DMS153 treated with DMSO at 0.1 percent for 48 hours (cell line): ENCODE results near the gene CBFB.

Experiments used
- DNase-seq: peaks from one replicate; lab custom pipeline; 2025; ENCODE audit not compliant: unreplicated experiment; lab: John Stamatoyannopoulos, UW

Gene CBFB

DNA sequence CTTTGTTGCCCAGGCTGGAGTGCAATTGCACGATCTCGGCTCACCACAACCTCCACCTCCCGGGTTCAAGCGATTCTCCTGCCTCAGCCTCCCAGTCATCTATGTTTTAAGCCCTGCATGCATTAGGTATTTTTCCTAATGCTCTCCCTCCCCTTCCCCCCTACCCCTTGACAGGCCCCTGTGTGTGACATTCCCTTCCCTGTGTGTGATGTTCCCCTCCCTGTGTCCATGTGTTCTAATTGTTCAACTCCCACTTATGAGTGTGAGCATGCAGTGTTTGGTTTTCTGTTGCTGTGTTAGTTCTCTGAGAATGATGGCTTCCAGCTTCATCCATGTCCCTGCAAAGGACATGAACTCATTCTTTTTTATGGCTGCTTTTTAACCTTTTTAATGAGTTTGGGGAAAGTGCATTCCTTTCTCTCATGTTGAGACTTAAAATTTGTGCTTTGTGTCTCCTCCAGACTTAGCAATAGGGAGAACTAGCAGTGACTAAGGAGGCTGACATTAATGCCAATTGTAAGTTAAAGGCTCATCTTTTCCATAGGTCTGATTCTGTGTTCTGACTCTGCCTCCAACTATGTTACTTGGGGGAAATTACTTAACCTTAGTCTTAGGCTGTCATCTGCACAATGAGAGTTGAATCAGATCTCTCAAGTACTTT lies 63.1 kb downstream of the CBFB start:
- no peak for DNase-seq

DNA sequence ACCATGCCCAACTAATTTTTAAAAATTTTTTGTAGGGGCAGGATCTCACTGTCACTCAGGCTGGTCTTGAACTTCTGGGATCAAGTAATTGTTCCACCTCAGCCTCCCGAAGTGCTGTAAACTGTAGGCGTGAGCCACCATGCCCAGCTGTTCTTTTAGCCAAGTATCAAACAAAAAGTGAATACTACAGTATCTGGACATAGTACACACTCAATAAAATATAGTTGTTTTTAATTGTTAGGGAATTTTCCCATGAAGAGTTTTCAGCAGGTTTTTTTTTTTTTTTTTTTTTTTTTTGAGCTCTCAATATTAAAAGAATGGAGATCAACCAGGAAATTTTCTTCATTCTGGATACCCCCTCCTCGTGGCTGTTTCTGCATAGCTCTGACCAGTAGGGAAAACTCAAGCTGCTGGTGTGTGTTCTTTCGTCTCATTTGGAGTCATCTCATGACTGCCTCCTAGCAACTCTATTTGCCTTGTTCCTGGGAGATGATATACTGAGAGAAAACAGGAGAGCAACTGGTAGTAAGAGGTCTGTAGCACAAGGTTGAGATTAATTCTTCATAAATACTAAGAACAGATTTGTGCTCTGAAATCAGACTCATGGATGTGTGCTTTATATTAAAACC lies 64.3 kb downstream of the CBFB start:
- DNase-seq: no peak

DNA sequence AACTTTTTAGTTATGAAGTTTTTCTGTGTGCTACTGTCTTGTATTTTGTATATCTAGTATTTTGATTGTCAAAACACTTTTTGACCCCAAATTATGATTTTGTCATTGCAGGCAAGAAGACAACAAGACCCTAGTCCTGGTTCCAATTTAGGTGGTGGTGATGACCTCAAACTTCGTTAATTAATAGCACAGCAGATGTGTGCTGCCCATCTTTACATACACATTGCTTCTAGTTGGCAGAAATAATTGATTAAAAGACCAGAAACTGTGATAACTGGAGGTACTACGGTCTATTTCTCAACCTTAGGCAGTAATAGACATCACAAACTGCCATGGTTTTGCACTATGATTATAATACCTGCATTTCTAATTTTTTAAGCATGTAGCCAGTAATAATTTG lies 69.7 kb downstream of the CBFB start:
- DNase-seq: no peak

DNA sequence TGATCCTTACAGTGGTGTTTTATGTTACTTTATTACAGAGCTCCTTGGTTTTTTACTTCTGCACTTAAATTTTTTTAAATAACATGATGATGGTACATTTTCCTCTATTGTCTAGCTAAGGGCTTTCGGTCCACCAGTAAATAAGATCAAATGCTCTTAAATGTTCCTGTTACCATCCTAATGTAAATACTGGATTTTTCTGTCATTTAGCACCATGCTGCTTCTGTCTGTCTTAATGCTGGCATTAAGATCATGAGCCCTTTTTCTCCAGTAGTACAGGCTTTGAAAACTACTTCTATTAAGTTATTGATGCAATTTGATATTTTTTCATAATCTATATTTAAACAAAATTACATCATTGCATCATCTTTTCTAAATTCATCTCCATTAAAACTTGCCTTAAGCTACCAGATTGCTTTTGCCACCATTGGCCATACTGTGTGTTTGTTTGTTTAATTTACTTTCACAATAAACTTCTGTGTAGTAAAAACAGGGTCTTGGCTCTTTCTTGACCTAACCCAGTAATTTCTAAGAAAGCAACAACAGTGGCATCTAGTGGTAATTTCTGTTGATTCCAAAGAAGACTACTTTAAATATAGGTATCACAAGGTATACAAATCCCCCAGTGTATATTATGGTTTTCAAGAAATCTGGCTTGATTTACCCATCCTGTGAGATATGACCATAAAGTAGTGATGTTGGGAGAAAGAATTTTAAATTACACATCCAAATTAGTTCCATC lies 71.8 kb downstream of the CBFB start:
- DNase-seq: no peak

DNA sequence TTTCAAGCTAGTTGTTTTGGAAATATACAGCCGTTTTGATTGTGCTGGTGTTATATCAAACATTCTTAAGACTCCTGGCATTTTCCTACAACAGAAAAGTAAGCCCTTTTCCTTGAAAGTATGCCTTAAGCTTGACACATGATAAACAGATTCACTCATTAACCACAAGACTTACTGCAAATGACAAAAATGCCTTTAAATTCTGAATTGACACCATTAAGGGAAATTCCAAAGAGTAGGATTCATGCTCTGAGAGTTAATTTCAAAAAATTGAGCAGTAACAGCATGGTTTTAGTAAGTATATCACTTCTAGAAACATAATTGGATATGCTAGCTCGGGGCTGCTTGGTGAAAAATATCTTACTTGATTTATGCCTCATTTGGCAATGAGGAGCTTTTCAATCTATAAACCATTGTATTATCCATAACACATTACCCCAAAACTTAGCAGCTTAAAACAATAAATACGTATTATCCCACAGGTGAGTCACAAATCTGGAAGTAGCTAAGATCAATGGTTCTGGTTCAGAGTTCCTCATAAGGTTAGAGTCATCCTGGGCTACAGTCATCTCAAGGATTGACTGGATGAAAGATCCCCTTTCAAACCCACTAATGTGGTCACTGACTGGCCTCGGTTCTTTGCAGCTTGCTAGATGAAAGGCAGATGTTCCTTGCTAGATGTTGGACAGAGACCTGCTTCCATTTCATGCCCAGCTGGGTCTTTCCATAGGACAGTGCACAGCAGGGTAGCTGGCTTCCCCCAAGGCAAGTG lies 72.5 kb downstream of the CBFB start:
- DNase-seq: no peak

DNA sequence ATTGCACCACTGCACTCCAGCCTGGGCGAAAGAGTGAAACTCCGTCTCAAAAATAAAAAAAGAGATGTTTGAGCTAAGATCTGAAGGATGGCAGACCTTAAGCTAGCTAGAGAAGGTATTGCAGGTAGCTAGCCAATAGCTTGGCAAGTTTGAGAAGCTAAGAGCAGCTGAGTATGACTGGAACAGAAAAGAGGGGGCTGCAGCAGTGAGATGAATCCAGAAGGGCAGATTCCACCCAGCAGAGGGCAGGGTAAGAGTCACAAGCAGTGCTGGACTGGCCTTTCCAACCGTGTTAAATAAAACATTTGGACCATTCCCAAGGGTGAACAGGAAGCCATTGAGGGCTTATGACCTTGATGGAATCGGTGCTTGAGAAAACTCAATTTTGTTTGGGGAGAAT lies 75.1 kb downstream of the CBFB start:
- no peak for DNase-seq

DNA sequence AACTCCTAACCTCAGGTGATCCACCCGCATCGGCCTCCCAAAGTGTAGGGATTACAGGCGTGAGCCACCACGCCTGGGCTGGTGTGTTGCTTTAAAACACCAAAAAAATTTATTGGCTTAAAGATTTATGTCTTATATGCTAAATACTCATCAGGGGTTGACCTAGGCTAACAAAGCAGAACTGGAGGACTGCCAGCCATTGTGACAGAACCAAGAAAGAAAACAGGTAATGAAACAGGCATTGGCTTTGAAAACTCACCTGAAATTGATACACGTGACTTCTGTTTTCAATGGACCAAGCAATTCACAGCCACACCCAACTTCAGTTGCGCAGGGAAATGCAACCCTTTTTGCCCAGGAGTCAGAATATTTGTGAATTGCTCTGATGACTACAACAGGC lies 75.9 kb downstream of the CBFB start:
- DNase-seq: peak; percentile 13

DNA sequence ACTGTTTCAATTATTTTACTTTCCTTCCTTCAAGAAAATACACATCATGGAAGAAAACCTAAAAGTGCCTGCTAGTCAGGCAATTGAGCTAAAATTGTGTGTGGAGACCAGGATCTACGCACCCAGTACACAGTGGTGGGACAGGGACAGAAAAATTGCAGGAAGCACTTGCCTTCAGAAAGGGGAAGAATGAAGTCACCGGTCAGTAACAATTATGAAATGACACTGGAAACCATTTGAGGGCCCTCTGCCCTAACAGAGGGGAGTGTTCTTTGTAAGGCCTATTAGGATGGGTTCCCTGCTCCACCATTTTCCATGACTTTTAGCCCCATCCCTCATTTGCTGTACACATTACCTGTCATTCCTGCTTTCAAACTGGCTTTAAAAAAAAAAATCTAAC lies 76.3 kb downstream of the CBFB start:
- no peak for DNase-seq

DNA sequence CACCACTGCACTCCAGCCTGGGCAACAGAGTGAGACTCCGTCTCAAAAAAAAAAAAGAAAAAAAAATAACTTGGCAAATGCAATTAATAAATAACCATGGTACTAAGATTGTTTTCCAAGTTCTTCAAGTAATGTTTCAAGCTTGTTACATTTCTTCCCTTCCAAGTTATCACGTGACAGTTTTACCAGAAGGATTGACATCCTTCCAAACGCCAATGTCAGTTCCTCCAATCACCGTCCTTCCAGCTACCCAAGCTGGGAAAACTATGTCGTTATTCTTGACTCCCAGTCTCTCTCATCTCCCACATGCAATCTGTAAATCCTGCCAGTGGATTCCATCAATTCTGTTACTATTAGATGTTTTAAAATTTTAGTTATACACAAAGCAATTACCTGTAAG lies 76.9 kb downstream of the CBFB start:
- no peak for DNase-seq

DNA sequence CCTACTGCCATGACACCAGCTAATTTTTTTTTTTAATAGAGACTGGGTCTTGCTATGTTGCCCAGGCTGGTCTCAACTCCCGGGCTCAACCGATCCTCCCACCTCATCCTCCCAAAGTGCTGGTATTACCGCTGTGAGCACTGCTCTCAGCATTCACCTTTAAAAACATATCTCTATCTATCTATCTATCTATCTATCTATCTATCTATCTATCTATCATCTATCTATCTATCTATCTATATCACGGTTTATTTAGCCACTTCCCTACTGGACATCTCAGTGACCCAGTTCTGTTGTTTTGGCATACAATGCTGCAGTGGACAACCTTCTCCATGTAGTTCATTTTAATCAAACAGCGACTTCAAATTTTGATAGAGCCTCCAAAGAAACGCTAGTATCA lies 79.5 kb downstream of the CBFB start:
- no peak for DNase-seq

DNA sequence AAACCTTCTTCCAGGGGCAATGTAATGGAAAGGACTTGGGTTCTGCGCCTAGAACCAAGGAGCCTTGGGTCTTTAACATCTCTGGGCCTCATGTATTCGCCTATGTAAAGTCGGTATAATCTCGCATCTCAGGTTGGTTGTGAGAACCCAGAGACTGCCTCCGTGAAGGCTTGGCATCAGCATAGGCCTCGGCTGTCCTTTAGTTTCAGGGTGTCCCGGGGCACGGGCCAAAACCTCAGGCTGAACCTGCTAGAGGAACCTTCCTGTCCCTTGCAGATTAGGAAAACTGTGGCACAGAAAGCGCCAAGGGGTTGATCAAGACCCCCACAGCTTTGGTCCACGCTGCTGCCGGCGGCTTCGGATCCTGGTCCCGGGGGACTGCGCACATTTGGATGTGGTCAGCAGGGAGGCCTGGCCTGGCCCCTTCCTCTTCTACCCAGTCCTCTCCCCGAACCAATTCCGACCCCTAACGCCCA lies 80.0 kb downstream of the CBFB start:
- DNase-seq: no peak

DNA sequence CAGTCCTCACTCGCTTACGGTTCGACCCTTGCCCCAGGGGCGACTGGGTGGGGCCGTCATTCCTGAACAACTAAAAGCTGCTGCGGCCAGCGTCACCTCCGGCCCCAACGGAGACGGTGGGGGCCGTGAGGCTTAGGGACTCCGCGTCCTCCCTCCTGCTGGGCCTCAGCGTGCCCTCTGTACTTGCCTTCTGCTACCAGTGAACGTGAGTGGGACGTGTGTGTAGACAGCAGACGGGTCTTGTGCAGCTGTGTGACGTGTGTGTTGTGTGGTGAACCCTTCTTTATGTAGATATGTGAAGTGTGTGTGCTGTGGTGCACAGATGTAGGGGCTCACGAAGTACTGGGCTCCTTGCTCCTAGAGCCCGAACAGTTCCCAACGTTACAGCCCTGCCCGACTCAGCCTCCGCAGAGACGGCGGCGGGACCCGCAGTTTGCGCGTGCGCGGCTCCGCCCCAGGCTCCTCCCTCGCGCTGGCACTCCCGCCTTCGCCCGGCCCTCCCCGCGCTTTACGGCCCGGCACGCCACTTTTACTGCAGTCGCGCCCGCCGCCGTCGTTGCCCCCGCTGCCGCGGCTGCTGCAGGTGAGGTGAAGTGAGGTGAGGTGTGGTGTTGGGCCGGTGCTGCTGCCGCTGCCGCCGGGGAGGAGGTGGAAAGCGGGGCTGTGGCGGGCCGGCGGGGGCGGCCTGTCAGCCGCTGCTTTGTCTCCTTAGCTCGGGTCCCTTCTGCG lies 80.6 kb downstream of the CBFB start, which contains the start of gene PHAF1:
TSS of gene PHAF1 (plus strand) at position 535 of the 729 bp plus-strand sequence. CDS start 235 bp downstream, outside the sequence.
- DNase-seq: peak; percentile 86

DNA sequence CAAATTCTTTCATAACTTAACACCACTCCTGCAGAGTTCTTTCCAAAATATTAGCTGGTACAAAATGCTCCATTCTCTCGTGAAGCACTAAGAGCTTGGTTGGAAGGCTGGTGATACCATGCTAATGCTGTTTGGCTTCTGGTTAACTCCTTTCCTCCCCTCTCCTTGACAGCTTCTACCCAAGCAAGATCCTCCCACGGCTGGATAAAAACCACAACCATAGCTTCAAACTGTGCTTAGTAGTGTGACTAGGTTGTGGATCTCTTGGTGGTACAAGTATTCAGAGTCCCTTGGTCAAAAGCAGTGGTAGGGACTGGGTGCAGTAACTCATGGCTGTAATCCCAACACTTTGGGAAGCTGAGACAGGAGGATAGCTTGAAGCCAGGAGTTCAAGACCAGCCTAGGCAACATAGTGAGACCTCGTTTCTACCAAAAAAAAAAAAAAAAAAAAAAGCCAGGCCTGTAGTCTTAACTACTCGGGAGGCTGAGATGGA lies 83.0 kb downstream of the CBFB start:
- DNase-seq: no peak

DNA sequence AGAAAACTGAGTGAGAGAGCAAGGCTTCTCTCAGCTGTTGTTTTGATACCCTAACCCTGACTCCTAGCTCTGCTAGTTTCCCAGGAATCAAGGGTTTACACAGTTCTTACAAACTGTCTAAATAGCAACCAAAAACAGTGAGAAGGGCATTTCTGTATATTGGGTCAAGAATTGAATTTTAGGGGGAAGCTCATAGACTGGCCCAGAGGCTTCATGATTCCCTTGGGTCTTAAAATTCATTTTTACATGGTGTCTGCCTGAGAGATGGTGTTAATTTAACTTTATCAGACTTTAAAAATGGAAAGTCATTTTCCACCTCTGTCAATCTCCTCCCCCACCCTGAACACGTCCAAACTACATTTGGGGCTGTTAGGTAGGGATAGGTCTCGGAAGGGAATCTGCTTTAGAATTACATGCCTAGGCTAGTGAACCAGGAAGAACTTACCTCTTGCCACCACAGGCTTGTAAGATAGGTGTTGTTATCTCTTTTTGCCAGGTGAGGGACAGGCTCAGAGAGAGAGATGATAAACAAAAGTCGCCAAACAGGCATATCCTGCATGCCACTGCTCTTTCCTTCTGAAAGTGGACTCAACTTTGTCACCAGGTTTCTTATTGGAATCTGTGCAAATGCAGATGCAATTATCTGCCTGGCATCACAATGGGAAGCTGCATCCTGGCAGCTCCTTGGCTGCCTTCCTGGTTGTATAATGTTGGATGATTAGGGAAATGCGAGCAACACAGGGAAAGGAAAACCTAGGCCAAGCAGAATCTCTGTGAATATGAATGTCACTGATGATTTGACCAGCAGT lies 83.8 kb downstream of the CBFB start:
- DNase-seq: no peak

DNA sequence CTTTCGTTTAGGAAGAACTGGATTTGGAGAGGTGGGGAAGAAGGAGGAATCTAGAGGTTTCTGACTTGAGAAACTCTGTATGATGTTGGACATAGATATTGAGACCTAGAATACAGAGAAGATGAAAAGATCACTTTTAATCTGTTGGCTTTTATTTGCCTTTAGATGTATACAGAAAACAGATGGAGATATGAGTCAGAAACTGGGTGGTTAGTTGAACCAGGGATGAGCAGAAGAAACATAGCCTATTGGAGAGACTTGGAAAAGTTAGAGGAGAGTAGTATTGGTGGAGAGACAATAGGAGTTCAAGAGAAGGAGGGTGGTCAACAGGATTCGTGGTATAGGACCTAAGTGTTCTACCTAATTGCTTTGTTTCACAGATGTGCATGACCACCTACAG lies 85.8 kb downstream of the CBFB start:
- no peak for DNase-seq

DNA sequence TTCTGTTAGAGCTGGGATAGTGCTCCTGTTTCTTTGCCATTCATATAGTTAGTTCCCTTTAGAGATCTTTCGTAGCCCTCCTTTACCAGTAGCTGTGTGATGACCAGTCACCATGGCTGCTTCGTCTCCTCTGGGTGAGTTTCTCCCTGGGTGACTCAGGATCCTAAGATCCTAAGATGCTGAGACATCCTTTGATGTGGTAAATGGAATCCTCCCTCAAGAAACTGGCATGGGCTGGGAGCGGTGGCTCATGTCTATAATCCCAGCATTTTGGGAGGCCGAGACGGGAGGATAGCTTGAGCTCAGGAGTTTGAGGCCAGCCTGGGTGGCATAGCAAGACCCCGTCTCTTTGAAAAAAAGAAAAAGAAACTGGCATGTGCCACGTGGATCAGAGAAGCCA lies 86.7 kb downstream of the CBFB start:
- DNase-seq: no peak

DNA sequence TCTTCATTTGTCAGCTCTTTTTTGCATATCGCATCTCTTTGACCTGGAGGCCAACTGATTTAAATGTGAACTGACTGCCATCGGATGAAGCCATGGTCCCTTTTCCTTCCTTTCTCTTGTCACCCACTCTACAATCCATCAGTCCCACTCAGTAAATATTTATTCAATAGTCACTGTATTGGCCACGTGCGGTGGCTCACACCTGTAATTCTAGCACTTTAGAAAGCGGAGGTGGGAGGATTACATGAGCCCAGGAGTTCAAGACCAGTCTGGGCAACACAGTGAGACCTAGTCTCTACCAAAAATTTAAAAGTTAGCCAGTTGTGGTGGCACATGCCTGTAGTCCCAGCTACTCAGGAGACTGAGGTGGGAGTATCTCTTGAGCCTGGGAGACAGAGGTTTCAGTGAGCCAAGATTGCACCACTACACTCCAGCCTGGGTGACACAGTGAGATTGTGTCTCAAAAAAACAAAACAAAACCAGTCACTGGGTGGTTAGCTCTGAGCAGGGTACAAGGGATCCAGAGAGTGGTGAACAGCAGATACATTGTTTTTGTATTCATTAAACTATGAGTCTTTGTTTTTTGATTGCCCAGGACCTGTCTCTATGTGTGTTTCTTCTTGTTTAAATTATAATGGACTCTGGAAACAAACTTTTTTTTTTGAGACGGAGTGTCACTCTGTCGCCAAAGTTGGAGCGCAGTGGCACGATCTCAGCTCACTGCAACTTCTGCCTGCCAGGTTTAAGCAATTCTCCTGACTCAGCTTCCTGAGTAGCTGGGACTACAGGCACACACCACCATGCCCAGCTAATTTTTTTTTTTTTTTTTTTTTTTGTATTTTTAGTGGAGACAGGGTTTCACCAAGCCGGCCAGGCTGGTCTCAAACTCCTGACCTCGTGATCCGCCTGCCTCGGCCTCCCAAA lies 87.7 kb downstream of the CBFB start:
- DNase-seq: no peak

DNA sequence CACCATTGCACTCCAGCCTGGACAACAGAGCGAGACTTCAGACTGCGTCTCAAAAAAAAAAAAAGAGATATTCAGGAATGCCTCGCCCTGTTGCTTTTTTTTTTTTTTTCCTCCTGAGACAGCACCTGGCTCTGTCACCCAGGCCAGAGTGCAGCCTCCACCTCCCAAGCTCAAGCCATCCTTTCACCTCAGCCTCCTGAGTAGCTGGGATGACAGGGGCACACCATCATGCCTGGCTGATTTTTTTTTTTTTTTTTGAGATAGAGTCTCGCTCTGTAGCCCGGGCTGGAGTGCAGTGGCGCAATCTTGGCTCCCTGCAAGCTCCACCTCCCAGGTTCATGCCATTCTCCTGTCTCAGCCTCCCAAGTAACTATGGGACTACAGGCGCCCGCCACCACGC lies 88.8 kb downstream of the CBFB start:
- no peak for DNase-seq

DNA sequence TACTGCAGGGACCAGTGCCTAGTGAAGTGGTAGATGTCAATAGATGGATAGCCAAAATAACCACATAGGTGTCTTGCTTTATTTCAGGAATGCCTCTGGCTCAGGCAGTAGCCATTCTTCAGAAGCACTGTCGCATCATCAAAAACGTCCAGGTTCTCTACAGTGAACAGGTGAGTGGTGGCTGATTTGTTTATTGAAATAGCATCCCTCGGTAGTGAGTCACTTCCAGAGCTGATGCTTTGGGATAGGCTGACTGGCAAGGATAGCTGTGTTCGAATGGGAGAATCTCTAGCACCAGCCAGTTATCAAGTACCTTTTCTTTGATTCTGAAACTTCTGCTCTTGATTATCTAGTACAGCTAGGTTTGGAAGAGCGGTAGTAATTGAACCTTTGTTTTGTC lies 91.1 kb downstream of the CBFB start:
- no peak for DNase-seq
